Muscle layer of duodenum (tissue), 2 donors: ENCODE data around the gene PSMA3.

Experiments used
- H3K27ac ChIP-seq: one replicate; pipeline ENCODE4 v1.7.0; 2013; ENCODE audit warnings: mild to moderate bottlenecking, low read length
- H3K27me3 ChIP-seq: one replicate; pipeline ENCODE4 v1.7.0; 2013; ENCODE audit warnings: low read depth, mild to moderate bottlenecking, control low read depth, low read length
- H3K36me3 ChIP-seq, 2 donors: one replicate each; pipeline ENCODE4 v1.7.0; 2013; ENCODE audit warnings: low read length in 2 of 2, control low read depth in 1 of 2, mild to moderate bottlenecking in 1 of 2; ENCODE audit not compliant: insufficient read depth in 2 of 2, control insufficient read depth in 1 of 2
- H3K4me1 ChIP-seq, 2 donors: one replicate each; pipeline ENCODE4 v1.7.0; 2013; ENCODE audit warnings: low read length in 2 of 2, mild to moderate bottlenecking in 2 of 2, control low read depth in 1 of 2, moderate library complexity in 1 of 2; ENCODE audit not compliant: insufficient read depth in 2 of 2, control insufficient read depth in 1 of 2
- H3K4me3 ChIP-seq, 2 donors: one replicate each; pipeline ENCODE4 v1.7.0; 2013; ENCODE audit warnings: low read length in 2 of 2, low read depth in 1 of 2, mild to moderate bottlenecking in 1 of 2
- H3K9me3 ChIP-seq, 2 donors: one replicate each; pipeline ENCODE4 v1.7.0; 2013; ENCODE audit warnings: low read length in 2 of 2, control low read depth in 1 of 2, mild to moderate bottlenecking in 1 of 2; ENCODE audit not compliant: control insufficient read depth in 1 of 2
- donor health status: healthy.

Gene PSMA3

DNA sequence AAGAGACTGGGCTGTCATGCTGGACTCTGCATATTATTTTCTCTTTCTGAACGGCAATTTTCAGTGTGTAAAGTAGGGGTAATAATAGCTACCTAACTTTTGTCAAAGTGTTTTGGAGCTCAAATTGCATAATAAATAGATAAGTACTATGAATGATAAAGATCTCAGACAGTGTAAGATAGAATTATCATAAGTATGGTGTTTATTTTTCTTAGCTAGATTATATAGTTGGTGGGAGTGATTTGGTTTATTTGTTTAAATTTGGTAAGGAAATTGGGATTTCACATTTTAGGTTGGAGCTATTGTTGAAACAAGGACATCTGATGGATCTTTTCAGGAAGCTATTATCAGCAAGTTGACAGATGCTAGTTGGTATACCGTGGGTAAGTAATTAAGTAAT, 61.1 kb downstream of the PSMA3 start:
- Histone ChIP-seq H3K27ac (no peak overlapping the region), H3K4me1 (peaks cover under 1 to 5% of the 10 kb centered on the region in 2 donors), H3K9me3 (no peaks in the 10 kb centered on the region), H3K27me3 (no peaks in the 10 kb centered on the region), H3K36me3 (peaks cover 19 to 43% of the 10 kb centered on the region in 2 donors), H3K4me3 (no peak overlapping the region)

DNA sequence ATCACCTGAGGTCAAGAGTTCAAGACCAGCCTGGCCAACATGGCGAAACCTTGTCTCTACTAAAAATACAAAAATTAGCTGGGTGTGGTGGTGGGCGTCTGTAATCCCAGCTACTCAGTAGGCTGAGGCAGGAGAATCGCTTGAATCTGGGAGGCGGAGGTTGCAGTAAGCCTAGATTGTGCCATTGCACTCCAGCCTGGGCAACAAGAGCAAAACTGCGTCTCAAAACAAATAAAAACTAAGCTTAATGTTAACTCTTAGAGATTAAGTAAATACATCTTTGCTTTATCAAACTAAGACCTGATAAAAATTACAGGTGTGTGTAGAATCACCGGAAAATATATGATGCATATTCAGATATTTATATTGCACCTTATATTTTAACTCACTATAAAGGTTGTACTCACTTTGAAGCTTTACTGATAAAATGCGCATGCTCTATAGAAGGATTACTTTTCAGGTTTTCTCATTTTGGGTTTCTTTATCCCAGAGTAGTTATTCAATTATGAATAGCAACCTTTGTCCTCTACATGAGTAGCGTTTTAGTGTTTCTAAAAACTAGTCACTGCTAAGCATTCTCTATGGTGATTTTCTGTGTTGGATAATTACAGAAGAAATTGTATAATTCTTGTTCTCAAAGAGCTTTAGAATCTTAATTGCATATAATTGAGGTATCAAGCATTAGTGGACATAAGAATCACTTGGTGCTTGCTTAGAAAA, 63.1 kb downstream of the PSMA3 start:
- Histone ChIP-seq H3K4me3 (no peak overlapping the region), H3K36me3 (peaks cover 23 to 43% of the 10 kb centered on the region in 2 donors)

DNA sequence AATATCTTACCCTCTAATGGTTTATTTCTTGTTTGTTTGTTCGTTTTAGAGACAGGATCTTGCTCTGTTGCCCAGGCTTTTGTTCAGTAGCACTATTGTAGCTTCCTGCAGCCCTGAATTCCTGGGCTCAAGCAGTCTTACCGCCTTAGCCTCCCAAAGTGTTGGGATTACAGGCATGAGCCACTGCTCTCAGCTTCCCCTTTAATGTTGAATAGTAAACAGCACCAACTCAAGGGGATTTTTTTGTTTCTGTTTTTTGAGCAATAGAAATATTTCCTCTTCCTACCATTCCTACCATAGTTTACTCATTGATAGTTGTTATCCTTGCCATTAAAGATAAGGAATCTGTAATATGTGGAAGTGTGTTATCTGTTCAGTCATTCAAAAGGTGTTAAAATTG, 64.4 kb downstream of the PSMA3 start:
- Histone ChIP-seq H3K9me3 (no peaks in the 10 kb centered on the region), H3K4me3 (no peak overlapping the region), H3K27ac (no peak overlapping the region), H3K4me1 (no peaks in the 10 kb centered on the region), H3K27me3 (no peaks in the 10 kb centered on the region), H3K36me3 (peaks cover 28 to 35% of the 10 kb centered on the region in 2 donors)

More for the DNA sequence above, 63.1 kb downstream of the PSMA3 start:
- H3K27me3 ChIP-seq = no peaks in the 10 kb centered on the region
- H3K9me3 ChIP-seq = no peaks in the 10 kb centered on the region
- H3K27ac ChIP-seq = no peak overlapping the region
- H3K4me1 ChIP-seq = no peaks in the 10 kb centered on the region

DNA sequence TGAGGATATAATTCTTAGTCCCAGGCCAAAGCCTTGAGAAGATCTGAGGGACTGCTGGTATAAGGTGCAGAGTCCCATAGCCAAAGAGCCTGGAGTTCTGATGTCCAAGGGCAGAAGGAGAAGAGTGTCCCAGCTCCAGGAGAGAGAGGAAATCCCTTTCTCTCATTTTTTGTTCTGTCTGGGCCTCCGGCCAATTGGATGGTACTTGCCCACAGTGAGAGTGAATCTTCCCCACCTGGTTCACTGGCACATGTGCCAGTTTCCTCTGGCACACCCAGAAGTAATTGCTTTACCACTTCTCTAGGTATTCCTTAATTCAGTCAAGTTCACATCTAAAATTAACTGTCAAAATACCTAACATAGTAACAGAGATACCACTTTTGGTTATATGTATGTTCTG, 69.1 kb downstream of the PSMA3 start:
- H3K4me1 ChIP-seq = no peaks in the 10 kb centered on the region
- no peak overlapping the region for H3K27ac ChIP-seq
- no peaks in the 10 kb centered on the region for H3K27me3 ChIP-seq
- no peaks in the 10 kb centered on the region for H3K9me3 ChIP-seq
- H3K4me3 ChIP-seq = no peak overlapping the region
- peaks cover 6 to 23% of the 10 kb centered on the region in 2 donors for H3K36me3 ChIP-seq

DNA sequence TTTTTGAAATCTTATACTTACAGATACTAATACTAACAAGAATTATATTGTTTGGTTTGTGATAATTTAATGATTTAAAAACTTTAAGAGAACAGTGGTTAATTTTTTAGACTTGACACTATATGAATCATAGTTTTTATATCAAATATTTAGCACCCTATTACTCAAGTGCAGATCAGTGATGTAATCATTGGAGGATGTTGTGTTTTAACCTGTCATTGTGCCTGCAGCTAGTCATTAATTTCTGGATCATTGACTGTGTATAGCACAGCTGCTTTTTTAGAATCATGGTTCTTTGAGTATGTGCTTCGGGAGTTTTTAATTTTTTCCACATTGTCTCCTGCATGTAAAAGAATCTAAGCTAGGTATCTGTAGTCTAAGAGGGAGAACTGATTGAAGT, 71.0 kb downstream of the PSMA3 start:
- Histone ChIP-seq H3K4me1 (no peaks in the 10 kb centered on the region), H3K36me3 (peaks cover 9 to 29% of the 10 kb centered on the region in 2 donors), H3K4me3 (no peak overlapping the region)

More for the DNA sequence above, 71.0 kb downstream of the PSMA3 start:
- Histone ChIP-seq H3K27ac (no peak overlapping the region), H3K9me3 (no peaks in the 10 kb centered on the region), H3K27me3 (no peaks in the 10 kb centered on the region)
